ENCODE measurements around the gene PRPF38A. TPM values are rescaled to one million over a fixed set of nuclear protein-coding genes. Genes with fewer than 3 reads are reported as not detected.

PRPF38A gene
- 6.6 and 11.7 TPM in 2 replicates for total RNA-seq

GRCh38 chr1:52404116-52404974, at the start of gene PRPF38A, which contains the start of gene ORC1:
Gene PRPF38A (plus strand): TSS chr1:52404602. CDS start chr1:52404750, 148 bp downstream.
Gene ORC1 (minus strand): TSS chr1:52404423. CDS start chr1:52402223, 2,200 bp downstream.

GRCh38 chr1:52365746-52366516, 38.5 kb upstream of the PRPF38A start, which contains the start of gene CC2D1B:
Gene CC2D1B (minus strand): TSS chr1:52366205. CDS start chr1:52364620, 1,585 bp downstream.

Other genes with a start within 250 kb of the PRPF38A start
- gene CC2D1B, start 38.4 kb upstream of the PRPF38A start, total RNA-seq, result 40.3 and 60.4 TPM in 2 replicates
- 0.44 and 14.6 TPM in 2 replicates for gene ORC1, start 179 bp upstream of the PRPF38A start, total RNA-seq
- gene TUT4, start 148.5 kb downstream of the PRPF38A start, total RNA-seq, result 30.1 and 44.6 TPM in 2 replicates
- 56.9 and 63.4 TPM in 2 replicates for gene GPX7, start 197.8 kb downstream of the PRPF38A start, total RNA-seq
- not detected in 2 replicates for gene SHISAL2A, start 228.6 kb downstream of the PRPF38A start, total RNA-seq

Measured in placental pericyte (primary cell).